GM18498 (cell line): ENCODE data around the gene NYAP2.

ENCODE experiments used
- ATAC-seq: cut with Tn5 transposase; IDR thresholded peaks from one replicate; pipeline ENCODE4 v1.9.1; 2021; ENCODE audit warnings: mild to moderate bottlenecking, moderate library complexity; ENCODE audit not compliant: unreplicated experiment

The NYAP2 gene

DNA sequence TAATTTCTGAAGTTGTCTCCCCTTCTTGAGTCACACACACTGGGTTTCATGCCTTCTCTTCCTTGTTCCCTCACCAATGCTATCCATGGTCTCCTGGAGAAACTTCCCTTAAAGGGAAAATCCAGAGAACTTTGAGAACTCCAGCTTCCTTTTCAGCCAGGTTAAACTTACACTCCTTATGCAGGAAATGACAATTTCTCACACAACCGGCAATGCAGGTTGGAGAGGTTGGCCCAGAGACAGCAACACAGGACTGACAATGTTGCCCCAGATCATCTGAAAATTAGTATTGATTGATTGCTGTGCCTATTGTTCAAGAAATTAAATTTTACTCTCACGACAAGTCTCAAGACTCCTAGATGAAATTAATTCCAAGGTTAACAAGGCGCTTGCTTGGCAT, 292.2 kb downstream of the NYAP2 start:
- ATAC-seq, result no peak

DNA sequence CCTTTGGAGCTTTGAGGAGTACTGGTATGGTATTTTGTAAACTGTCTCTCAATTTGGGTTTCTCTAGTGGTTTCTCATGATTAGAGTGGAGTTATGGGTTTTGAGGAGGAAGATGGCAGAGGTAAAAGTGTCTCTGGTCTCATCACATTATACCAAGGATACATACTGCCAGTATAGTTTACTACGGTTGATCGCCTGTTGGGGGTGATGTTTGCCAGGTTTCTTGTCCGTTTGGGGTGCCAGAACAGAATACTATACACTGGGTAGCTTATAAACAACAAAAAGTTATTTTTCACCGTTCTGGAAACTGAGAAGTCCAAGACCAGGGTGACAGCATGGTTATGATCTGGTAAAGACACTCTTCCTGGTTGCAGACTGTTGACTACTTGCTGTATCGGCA, 293.7 kb downstream of the NYAP2 start:
- ATAC-seq, result no peak

DNA sequence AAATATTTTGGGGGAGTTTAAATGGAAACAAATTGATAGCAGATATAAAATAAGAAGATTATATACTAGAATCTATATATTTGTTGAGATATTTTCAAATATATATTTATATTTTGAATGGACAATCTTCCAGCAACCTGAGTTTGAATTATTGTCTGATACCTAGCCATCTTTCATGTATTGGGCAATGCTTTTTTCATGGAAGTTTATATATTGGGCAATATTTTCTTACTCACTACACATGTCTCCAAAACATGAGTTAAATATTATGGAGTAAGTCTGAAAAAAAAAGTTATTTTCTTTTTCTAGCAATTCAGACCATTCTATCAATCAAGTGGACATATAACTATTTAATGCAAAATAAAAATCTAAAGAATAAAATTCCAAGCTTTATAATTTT, 295.2 kb downstream of the NYAP2 start:
- ATAC-seq, result no peak

DNA sequence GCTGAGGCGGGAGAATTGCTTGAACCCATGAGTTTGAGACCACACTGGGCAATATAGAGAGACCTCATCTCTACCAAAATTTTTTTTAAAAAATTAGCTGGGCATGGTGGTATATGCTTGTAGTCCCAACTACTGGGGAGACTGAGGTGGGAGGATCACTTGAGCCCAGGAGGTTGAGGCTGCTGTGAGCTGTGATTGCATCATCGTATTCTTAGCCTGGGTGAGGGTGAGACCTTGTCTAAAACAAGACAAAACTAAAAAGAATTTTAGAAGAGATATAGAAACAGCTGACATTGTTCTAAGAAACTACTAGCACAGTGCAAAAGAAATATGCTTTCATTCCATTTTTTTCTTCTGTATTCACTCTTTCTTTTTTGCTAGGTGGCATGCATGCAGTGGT, 298.4 kb downstream of the NYAP2 start:
- no peak for ATAC-seq
